SU-DHL-6 (cell line): ENCODE measurements around the gene NCS1.

Experiments
- CTCF ChIP-seq: fragments of 200-600 bp; sonication (generic); IDR thresholded peaks from one replicate; pipeline ENCODE4 v1.5.1; 2017; ENCODE audit warnings: antibody characterized with exemption, mild to moderate bottlenecking, low read length, moderate library complexity; ENCODE audit not compliant: insufficient read depth, poor library complexity, severe bottlenecking
- EZH2phosphoT487 ChIP-seq: fragments of 200-600 bp; sonication (generic), shearing (Covaris generic); conservative IDR thresholded peaks from 2 replicates; pipeline ENCODE4 v1.6.1; 2018; ENCODE audit warnings: mild to moderate bottlenecking, antibody characterized with exemption, low read length, moderate library complexity, mixed read lengths

GRCh38 chr9:130244548-130245165 is 72.5 kb downstream of the NCS1 start:
- TF ChIP-seq CTCF = no peak
- no peak for TF ChIP-seq EZH2phosphoT487
